Colonic mucosa (tissue), 4 donors: ENCODE data around the gene NF2. TPM values are rescaled to one million over a fixed set of nuclear protein-coding genes. Genes with fewer than 3 reads are reported as not detected.

Experiments
- DNase-seq: peaks from one replicate; pipeline ENCODE4 v3.0.0-alpha.2; 2020
- H3K27ac ChIP-seq: fragments of 200-600 bp; one replicate; pipeline ENCODE4 v1.8.0; 2021
- H3K27me3 ChIP-seq: fragments of 200-600 bp; one replicate; pipeline ENCODE4 v1.8.0; 2021
- H3K36me3 ChIP-seq: fragments of 200-600 bp; one replicate; pipeline ENCODE4 v1.8.0; 2021
- H3K4me1 ChIP-seq: fragments of 200-600 bp; one replicate; pipeline ENCODE4 v1.8.0; 2021; ENCODE audit warnings: mild to moderate bottlenecking
- H3K4me3 ChIP-seq: fragments of 200-600 bp; one replicate; pipeline ENCODE4 v1.8.0; 2021
- H3K9ac ChIP-seq, 2 donors: one replicate each; pipeline ENCODE4 v1.7.0; 2013; ENCODE audit warnings: control low read depth in 2 of 2, low read depth in 2 of 2, low read length in 2 of 2
- H3K9me3 ChIP-seq: fragments of 200-600 bp; one replicate; pipeline ENCODE4 v1.8.0; 2021
- CTCF ChIP-seq: fragments of 200-600 bp; IDR thresholded peaks from one replicate; pipeline ENCODE4 v1.8.0; 2022; ENCODE audit warnings: antibody characterized with exemption, mild to moderate bottlenecking
- intact Hi-C: fragments of 100-400 bp; cut with DNase I; formaldehyde crosslinking; loops from one replicate; pipeline ENCODE4 v1.14.1; 2022
- total RNA-seq, 2 donors: library from RNA; stranded (reverse); fragmentation: NEBNext Ultra II Directional in 1 of 2; extraction: Animal tissue kit (Norgen Biotek cat#: 25700) in 1 of 2; gene quantifications; one replicate each; pipeline ENCODE4 v1.2.1, GENCODE V29; 2021
- donor health status: healthy.
- donor health status: DM: no; HTN: no; CAD: no.
- donor health status: DM: no; HTN: no; CAD: no.

Gene NF2
- total RNA-seq, 2 donors from 2014 or later = 33.5 to 51.0 TPM

- H3K4me1 ChIP-seq = no peaks in the 10 kb centered on the region
- no peaks in the 10 kb centered on the region for H3K27me3 ChIP-seq
- DNase-seq = no peak
- H3K9me3 ChIP-seq = no peaks in the 10 kb centered on the region
- no peak overlapping the region for H3K4me3 ChIP-seq
- no peak overlapping the region for H3K9ac ChIP-seq
- no peak for TF ChIP-seq CTCF
- H3K27ac ChIP-seq = no peak overlapping the region
- intact Hi-C loops = loop anchor here (10.0 kb wide), 2 partner anchors 312 to 392 kb away; partner anchors contain the start of gene HORMAD2
- H3K36me3 ChIP-seq = no peaks in the 10 kb centered on the region
Measured at GRCh38 chr22:29693161-29693560, 89.7 kb downstream of the NF2 start.

GRCh38 chr22:29693671-29694070 lies 90.2 kb downstream of the NF2 start:
- no peak overlapping the region for H3K4me3 ChIP-seq
- no peaks in the 10 kb centered on the region for H3K9me3 ChIP-seq
- H3K9ac ChIP-seq = no peak overlapping the region
- no peak overlapping the region for H3K27ac ChIP-seq
- H3K27me3 ChIP-seq = no peaks in the 10 kb centered on the region
- no peak for TF ChIP-seq CTCF
- intact Hi-C loops = loop anchor here (10.0 kb wide), 2 partner anchors 311 to 391 kb away; partner anchors contain the start of gene HORMAD2
- no peaks in the 10 kb centered on the region for H3K4me1 ChIP-seq
- no peaks in the 10 kb centered on the region for H3K36me3 ChIP-seq
- DNase-seq = no peak

- H3K27me3 ChIP-seq = no peaks in the 10 kb centered on the region
- H3K36me3 ChIP-seq = no peaks in the 10 kb centered on the region
- no peak for DNase-seq
- intact Hi-C loops = loop anchor here (10.0 kb wide), 2 partner anchors 309 to 389 kb away; partner anchors contain the start of gene HORMAD2
- no peak overlapping the region for H3K27ac ChIP-seq
- no peaks in the 10 kb centered on the region for H3K9me3 ChIP-seq
- no peak overlapping the region for H3K9ac ChIP-seq
- H3K4me3 ChIP-seq = no peak overlapping the region
- H3K4me1 ChIP-seq = no peaks in the 10 kb centered on the region
- TF ChIP-seq CTCF = no peak
Measured at GRCh38 chr22:29695129-29695926, 91.9 kb downstream of the NF2 start.

- no peak overlapping the region for H3K9ac ChIP-seq
- H3K9me3 ChIP-seq = no peaks in the 10 kb centered on the region
- no peaks in the 10 kb centered on the region for H3K27me3 ChIP-seq
- no peak for TF ChIP-seq CTCF
- no peaks in the 10 kb centered on the region for H3K36me3 ChIP-seq
- intact Hi-C loops = loop anchor here (10.0 kb wide), 2 partner anchors 307 to 387 kb away; partner anchors contain the start of gene HORMAD2
- no peak for DNase-seq
- H3K27ac ChIP-seq = no peak overlapping the region
- peaks cover 10% of the 10 kb centered on the region for H3K4me1 ChIP-seq
- no peak overlapping the region for H3K4me3 ChIP-seq
Measured at GRCh38 chr22:29697853-29698598, 94.6 kb downstream of the NF2 start.

GRCh38 chr22:29700206-29700899 lies 96.9 kb downstream of the NF2 start:
- no peak for TF ChIP-seq CTCF
- intact Hi-C loops = no loop called here
- DNase-seq = no peak
- Histone ChIP-seq H3K9me3 (no peaks in the 10 kb centered on the region), H3K4me1 (peaks cover 10% of the 10 kb centered on the region), H3K9ac (no peak overlapping the region), H3K27ac (no peak overlapping the region), H3K27me3 (no peaks in the 10 kb centered on the region), H3K4me3 (no peak overlapping the region), H3K36me3 (no peaks in the 10 kb centered on the region)
